Spinal cord (tissue), 10 donors: ENCODE results near the gene ZNF334. TPM values are rescaled to one million over a fixed set of nuclear protein-coding genes. Genes with fewer than 3 reads are reported as not detected.

Source experiments
- DNase-seq, 6 donors: peaks; one replicate each; pipeline versions ENCODE4 v3.0.0 to v3.0.0-alpha.2; 2013 to 2015; ENCODE audit warnings: low spot score in 6 of 6, low read depth in 4 of 6
- H3K27ac ChIP-seq: one replicate; pipeline ENCODE4 v1.5.1; 2013; ENCODE audit warnings: low read depth, low read length, control low read depth
- H3K27me3 ChIP-seq: one replicate; pipeline ENCODE4 v1.6.1; 2013; ENCODE audit warnings: low read length; ENCODE audit not compliant: control insufficient read depth, insufficient read depth
- H3K36me3 ChIP-seq: one replicate; pipeline ENCODE4 v1.6.1; 2013; ENCODE audit warnings: low read length; ENCODE audit not compliant: control insufficient read depth, insufficient read depth
- H3K4me1 ChIP-seq: one replicate; pipeline ENCODE4 v1.6.1; 2013; ENCODE audit warnings: low read length; ENCODE audit not compliant: control insufficient read depth, insufficient read depth
- H3K4me3 ChIP-seq: one replicate; pipeline ENCODE4 v1.5.1; 2013; ENCODE audit warnings: low read depth, low read length, control low read depth
- H3K9me3 ChIP-seq: one replicate; pipeline ENCODE4 v1.6.1; 2013; ENCODE audit warnings: low read length; ENCODE audit not compliant: control insufficient read depth, insufficient read depth
- WGBS: methylation state at CpG from one replicate; pipeline ENCODE4 v1.1.5; 2013; ENCODE audit warnings: missing lambda C conversion rate; ENCODE audit not compliant: insufficient coverage; 5-methylcytosine and 5-hydroxymethylcytosine counted together
- long read RNA-seq, 4 donors: transcript quantifications; one replicate each; lab custom pipeline, GENCODE V29; 2026
- polyA plus RNA-seq, 2 donors: library from polyadenylated mRNA; unstranded; fragments of 120-200 nt; gene quantifications; one replicate each; pipeline ENCODE4 v1.2.1, GENCODE V29; 2013; ENCODE audit not compliant: insufficient read length in 2 of 2
- total RNA-seq, 2 donors: library from RNA; depleted of rRNA in 1 of 2; stranded (reverse); fragments of 120-200 nt in 1 of 2; fragments of >200 nt in 1 of 2; gene quantifications; one replicate each; pipeline versions ENCODE4 v1.2.3 to v1.2.4, GENCODE V29; 2013 to 2014
- donor health status: healthy.

ZNF334 gene
- 10 to 100 TPM; 17.6 to 23.7 TPM for total RNA-seq
- polyA plus RNA-seq = 10 to 100 TPM; 25.0 to 25.6 TPM
- long read RNA-seq, donor 1, partial matches to known transcripts = 0 of 1 reads
- long read RNA-seq, donor 1, other reads (novel, unspliced or antisense) = 0 of 1 reads
- long read RNA-seq, donor 2, partial matches to known transcripts = 0 of 1 reads
- long read RNA-seq, donor 2, other reads (novel, unspliced or antisense) = 0 of 1 reads
- long read RNA-seq, donor 3 = 0 reads
- long read RNA-seq, donor 4, transcript ZNF334-204 (3 exons, 2,243 nt) = major isoform, 5 of 12 reads
- long read RNA-seq, donor 4, partial matches to known transcripts = 5 of 12 reads
- long read RNA-seq, donor 4, other reads (novel, unspliced or antisense) = 0 of 12 reads

- no peaks in the 10 kb centered on the region for H3K27me3 ChIP-seq
- H3K4me3 ChIP-seq = peak within 1 kb of the TSS; percentile 88
- WGBS = 3% methylated on average over 42 of the region's 49 CpGs
- no peaks in the 10 kb centered on the region for H3K9me3 ChIP-seq
- no peaks in the 10 kb centered on the region for H3K4me1 ChIP-seq
- H3K27ac ChIP-seq = peak within 1 kb of the TSS; percentile 54
- H3K36me3 ChIP-seq = no peaks in the 10 kb centered on the region
- peak; percentile 72 to 97 (median 84) for DNase-seq
Measured at GRCh38 chr20:46512943-46513844, at the start of gene ZNF334. Gene ZNF334 (minus strand): TSS chr20:46513559. CDS start chr20:46512102, 1,457 bp downstream.

GRCh38 chr20:46562373-46563169 lies 49.2 kb upstream of the ZNF334 start:
- peak overlapping the region; percentile 40 for H3K4me3 ChIP-seq
- no peaks in the 10 kb centered on the region for H3K36me3 ChIP-seq
- H3K27ac ChIP-seq = peak overlapping the region; percentile 93
- WGBS = 2% methylated on average over 13 of the region's 19 CpGs
- DNase-seq = peak; percentile 79 to 96 (median 82)
- H3K27me3 ChIP-seq = no peaks in the 10 kb centered on the region
- no peaks in the 10 kb centered on the region for H3K9me3 ChIP-seq
- peaks cover 46% of the 10 kb centered on the region for H3K4me1 ChIP-seq

GRCh38 chr20:46562009-46562372 lies 48.6 kb upstream of the ZNF334 start:
- WGBS = 33% methylated on average over 5 of the region's 5 CpGs
- no peaks in the 10 kb centered on the region for H3K27me3 ChIP-seq
- no peaks in the 10 kb centered on the region for H3K9me3 ChIP-seq
- DNase-seq = no peak
- H3K27ac ChIP-seq = peak overlapping the region; percentile 93
- peaks cover 46% of the 10 kb centered on the region for H3K4me1 ChIP-seq
- H3K4me3 ChIP-seq = peak overlapping the region; percentile 40
- no peaks in the 10 kb centered on the region for H3K36me3 ChIP-seq

- no peaks in the 10 kb centered on the region for H3K9me3 ChIP-seq
- H3K27me3 ChIP-seq = no peaks in the 10 kb centered on the region
- no peak overlapping the region for H3K4me3 ChIP-seq
- WGBS = 89% methylated on average over 6 of the region's 7 CpGs
- DNase-seq = peak in 1 of 6 donors; percentile 26
- H3K4me1 ChIP-seq = peaks cover 46% of the 10 kb centered on the region
- H3K36me3 ChIP-seq = no peaks in the 10 kb centered on the region
- H3K27ac ChIP-seq = no peak overlapping the region
Measured at GRCh38 chr20:46559685-46560440, 46.5 kb upstream of the ZNF334 start.

GRCh38 chr20:46559001-46559400 lies 45.6 kb upstream of the ZNF334 start:
- Histone ChIP-seq H3K4me1 (peaks cover 42% of the 10 kb centered on the region), H3K27ac (no peak overlapping the region), H3K36me3 (no peaks in the 10 kb centered on the region), H3K27me3 (no peaks in the 10 kb centered on the region), H3K4me3 (no peak overlapping the region), H3K9me3 (no peaks in the 10 kb centered on the region)
- WGBS = 88% methylated on average over 3 of the region's 3 CpGs
- no peak for DNase-seq

GRCh38 chr20:46558511-46558959 lies 45.2 kb upstream of the ZNF334 start:
- DNase-seq = peak in 1 of 6 donors; percentile 19

GRCh38 chr20:46557231-46557956 lies 44.0 kb upstream of the ZNF334 start:
- Histone ChIP-seq H3K4me3 (no peak overlapping the region), H3K27me3 (no peaks in the 10 kb centered on the region), H3K4me1 (peaks cover 26% of the 10 kb centered on the region), H3K9me3 (no peaks in the 10 kb centered on the region), H3K36me3 (no peaks in the 10 kb centered on the region), H3K27ac (no peak overlapping the region)
- WGBS = 86% methylated on average over 7 of the region's 8 CpGs
- DNase-seq = peak in 1 of 6 donors; percentile 22

More at GRCh38 chr20:46558511-46558959, 45.2 kb upstream of the ZNF334 start:
- no peak overlapping the region for H3K4me3 ChIP-seq
- no peaks in the 10 kb centered on the region for H3K36me3 ChIP-seq
- no peaks in the 10 kb centered on the region for H3K9me3 ChIP-seq
- peaks cover 37% of the 10 kb centered on the region for H3K4me1 ChIP-seq
- H3K27ac ChIP-seq = no peak overlapping the region
- WGBS = 72% methylated on average over 3 of the region's 5 CpGs
- no peaks in the 10 kb centered on the region for H3K27me3 ChIP-seq

- Histone ChIP-seq H3K27me3 (no peaks in the 10 kb centered on the region), H3K4me1 (peaks cover 19% of the 10 kb centered on the region), H3K27ac (no peak overlapping the region), H3K4me3 (no peak overlapping the region), H3K9me3 (no peaks in the 10 kb centered on the region), H3K36me3 (no peaks in the 10 kb centered on the region)
- 92% methylated on average over 3 of the region's 4 CpGs for WGBS
- DNase-seq = no peak
Measured at GRCh38 chr20:46555370-46555956, 42.1 kb upstream of the ZNF334 start.
